Heart left ventricle (tissue), 13 donors: ENCODE measurements around the gene IRS2.

Source experiments
- POLR2A ChIP-seq, 2 donors: fragments of 450-650 bp; IDR thresholded peaks; one replicate each; pipeline ENCODE4 v1.6.1; 2017; ENCODE audit warnings: antibody characterized with exemption in 2 of 2, mild to moderate bottlenecking in 2 of 2, moderate library complexity in 2 of 2
- TF ChIP-seq, protein P1 (sequence below), 12 donors: fragments of 200-600 bp; sonication (generic) in 4 of 12; IDR thresholded peaks; one replicate each; pipeline versions ENCODE4 v1.5.0 to v1.8.0; 2018 to 2022; ENCODE audit warnings: antibody characterized with exemption in 12 of 12, mild to moderate bottlenecking in 5 of 12
- donor health status: ischemic (EF 13 %, LVEDD 7.1; RV severe dilation, severe dysfunction).
- donor health status: DM: no; HTN: yes; CAD: no.
- donor health status: DM: no; HTN: no; CAD: no.
- donor health status: ischemic (EF 25% LVEDD 6.9; RV normal size, moderate dysfunction).
- donor health status: ischemic (EF 25% LVEDD 5.7; RV mildly dilated, moderate dysfunction).
- donor health status: ischemic (EF 35%, LVEDD 5.7; RV mildly dilated, moderate dysfunction).
- donor health status: nonischemic (EF 11% LVEDD 7.7; RV severe dilation, severe dysfunction).
- donor health status: DM: yes; HTN: yes; CAD: no.
- donor health status: PGD.
- donor health status: ischemic (EF 29% LVEDD 5.4; RV normal size, mild dysfunction).
- donor health status: nonischemic (EF 23%, LVEDD 6.1; RV moderate dilation, normal function).

DNA sequence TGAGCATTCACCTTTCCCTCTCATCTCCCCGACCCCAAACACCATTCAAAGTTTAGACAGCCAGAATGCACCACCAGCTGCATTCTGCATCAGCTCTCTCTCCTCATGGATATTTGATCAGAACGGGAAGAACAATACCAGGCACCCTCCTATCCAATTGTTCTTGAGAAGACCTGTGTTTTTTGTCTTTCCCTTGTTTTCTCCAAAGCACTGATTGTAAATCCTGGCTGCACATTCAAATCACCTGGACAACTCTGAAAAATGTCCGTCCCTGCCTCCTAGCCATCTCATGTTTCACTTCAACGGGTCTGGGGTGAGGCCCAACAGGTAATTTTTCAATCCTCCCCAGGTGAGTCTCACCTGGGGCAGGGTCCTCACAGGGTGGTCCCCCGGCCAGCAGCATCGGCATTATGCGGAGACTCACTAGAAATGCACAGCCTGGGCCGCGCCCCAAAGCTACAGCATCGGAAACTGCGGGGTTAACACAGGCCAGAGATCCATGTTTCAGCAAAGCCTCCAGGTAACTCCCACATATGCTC, 5.5 kb downstream of the IRS2 start:
- TF ChIP-seq, protein P1, sequence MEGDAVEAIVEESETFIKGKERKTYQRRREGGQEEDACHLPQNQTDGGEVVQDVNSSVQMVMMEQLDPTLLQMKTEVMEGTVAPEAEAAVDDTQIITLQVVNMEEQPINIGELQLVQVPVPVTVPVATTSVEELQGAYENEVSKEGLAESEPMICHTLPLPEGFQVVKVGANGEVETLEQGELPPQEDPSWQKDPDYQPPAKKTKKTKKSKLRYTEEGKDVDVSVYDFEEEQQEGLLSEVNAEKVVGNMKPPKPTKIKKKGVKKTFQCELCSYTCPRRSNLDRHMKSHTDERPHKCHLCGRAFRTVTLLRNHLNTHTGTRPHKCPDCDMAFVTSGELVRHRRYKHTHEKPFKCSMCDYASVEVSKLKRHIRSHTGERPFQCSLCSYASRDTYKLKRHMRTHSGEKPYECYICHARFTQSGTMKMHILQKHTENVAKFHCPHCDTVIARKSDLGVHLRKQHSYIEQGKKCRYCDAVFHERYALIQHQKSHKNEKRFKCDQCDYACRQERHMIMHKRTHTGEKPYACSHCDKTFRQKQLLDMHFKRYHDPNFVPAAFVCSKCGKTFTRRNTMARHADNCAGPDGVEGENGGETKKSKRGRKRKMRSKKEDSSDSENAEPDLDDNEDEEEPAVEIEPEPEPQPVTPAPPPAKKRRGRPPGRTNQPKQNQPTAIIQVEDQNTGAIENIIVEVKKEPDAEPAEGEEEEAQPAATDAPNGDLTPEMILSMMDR (IDR thresholded peaks at IDR 0.05): no peak
- no peak for TF ChIP-seq POLR2A (IDR thresholded peaks at IDR 0.05)
